ENCODE measurements around the gene FAM25A. TPM values are rescaled to one million over a fixed set of nuclear protein-coding genes. Genes with fewer than 3 reads are reported as not detected.
"Not testable (repeated sequence)": the region's sequence is repeated elsewhere in the genome, so short reads cannot be mapped to it uniquely, and the experiment has no call there.

Gene FAM25A
- total RNA-seq, 2 experiments from 2014 or later: not detected

GRCh38 chr10:87025285-87025958 lies 5.3 kb downstream of the FAM25A start:
- H3K4me1 Mint-ChIP-seq, H3K36me3 Mint-ChIP-seq, H3K4me3 Mint-ChIP-seq, DNase-seq, H3K27me3 Mint-ChIP-seq, H3K9me3 Mint-ChIP-seq, POLR2A ChIA-PET: not testable (repeated sequence)
- peak overlapping the region; percentile 4 for H3K27ac Mint-ChIP-seq
- ATAC-seq (ENCODE audit: low read depth): peak; percentile 63

GRCh38 chr10:87026747-87027508 lies 6.8 kb downstream of the FAM25A start:
- H3K9me3 Mint-ChIP-seq; H3K27ac Mint-ChIP-seq; POLR2A ChIA-PET; H3K36me3 Mint-ChIP-seq; H3K27me3 Mint-ChIP-seq; ATAC-seq (ENCODE audit: low read depth); H3K4me3 Mint-ChIP-seq; H3K4me1 Mint-ChIP-seq; DNase-seq: not testable (repeated sequence)

- H3K36me3 Mint-ChIP-seq; DNase-seq; H3K4me1 Mint-ChIP-seq; H3K4me3 Mint-ChIP-seq; H3K27me3 Mint-ChIP-seq; H3K27ac Mint-ChIP-seq; POLR2A ChIA-PET; ATAC-seq (ENCODE audit: low read depth); H3K9me3 Mint-ChIP-seq: not testable (repeated sequence)
Observed at GRCh38 chr10:87030419-87030818, 10.3 kb downstream of the FAM25A start.

- H3K36me3 Mint-ChIP-seq: no peaks in the 10 kb centered on the region
- ATAC-seq (ENCODE audit: low read depth): no peak
- no peaks in the 10 kb centered on the region for H3K9me3 Mint-ChIP-seq
Observed at GRCh38 chr10:87030912-87031635, 11.0 kb downstream of the FAM25A start.

GRCh38 chr10:87036623-87037022 lies 16.5 kb downstream of the FAM25A start:
- H3K27ac Mint-ChIP-seq: no peak overlapping the region
- DNase-seq (no peak), ATAC-seq (ENCODE audit: low read depth) (no peak)
- peaks cover 6% of the 10 kb centered on the region for H3K27me3 Mint-ChIP-seq
- peaks cover 3% of the 10 kb centered on the region for H3K36me3 Mint-ChIP-seq
- H3K4me3 Mint-ChIP-seq: no peak overlapping the region
- no peaks in the 10 kb centered on the region for H3K9me3 Mint-ChIP-seq
- POLR2A ChIA-PET: no interaction called here
- no peaks in the 10 kb centered on the region for H3K4me1 Mint-ChIP-seq

More at GRCh38 chr10:87030912-87031635, 11.0 kb downstream of the FAM25A start:
- POLR2A ChIA-PET: no interaction called here
- no peak for DNase-seq
- Mint-ChIP-seq H3K27me3 (peaks cover 7% of the 10 kb centered on the region), H3K4me1 (no peaks in the 10 kb centered on the region), H3K27ac (no peak overlapping the region), H3K4me3 (no peak overlapping the region)

GRCh38 chr10:87038286-87038717 lies 18.2 kb downstream of the FAM25A start:
- H3K36me3 Mint-ChIP-seq: peaks cover 6% of the 10 kb centered on the region
- H3K4me3 Mint-ChIP-seq: no peak overlapping the region
- DNase-seq (no peak), ATAC-seq (ENCODE audit: low read depth) (no peak)
- POLR2A ChIA-PET: no interaction called here
- H3K27ac Mint-ChIP-seq: no peak overlapping the region
- H3K9me3 Mint-ChIP-seq: no peaks in the 10 kb centered on the region
- H3K27me3 Mint-ChIP-seq: peaks cover 5% of the 10 kb centered on the region
- H3K4me1 Mint-ChIP-seq: no peaks in the 10 kb centered on the region

- no peak for ATAC-seq (ENCODE audit: low read depth)
- no peak overlapping the region for H3K27ac Mint-ChIP-seq
- DNase-seq: no peak
Observed at GRCh38 chr10:87038786-87039185, 18.7 kb downstream of the FAM25A start.

GRCh38 chr10:87043579-87043978 lies 23.5 kb downstream of the FAM25A start:
- H3K4me1 Mint-ChIP-seq; H3K27me3 Mint-ChIP-seq; ATAC-seq (ENCODE audit: low read depth); POLR2A ChIA-PET; H3K27ac Mint-ChIP-seq; H3K9me3 Mint-ChIP-seq; DNase-seq; H3K4me3 Mint-ChIP-seq: not testable (repeated sequence)
- H3K36me3 Mint-ChIP-seq: peaks cover 19% of the 10 kb centered on the region

More at GRCh38 chr10:87038786-87039185, 18.7 kb downstream of the FAM25A start:
- H3K4me3 Mint-ChIP-seq: no peak overlapping the region
- peaks cover 5% of the 10 kb centered on the region for H3K27me3 Mint-ChIP-seq
- no peaks in the 10 kb centered on the region for H3K4me1 Mint-ChIP-seq
- H3K9me3 Mint-ChIP-seq: no peaks in the 10 kb centered on the region
- POLR2A ChIA-PET: no interaction called here
- peaks cover 6% of the 10 kb centered on the region for H3K36me3 Mint-ChIP-seq

GRCh38 chr10:87045434-87045938 lies 25.4 kb downstream of the FAM25A start:
- no peaks in the 10 kb centered on the region for H3K9me3 Mint-ChIP-seq
- no peak overlapping the region for H3K4me3 Mint-ChIP-seq
- H3K27me3 Mint-ChIP-seq: no peaks in the 10 kb centered on the region
- H3K27ac Mint-ChIP-seq: no peak overlapping the region
- peaks cover 19% of the 10 kb centered on the region for H3K36me3 Mint-ChIP-seq
- POLR2A ChIA-PET: no interaction called here
- no peaks in the 10 kb centered on the region for H3K4me1 Mint-ChIP-seq
- DNase-seq (no peak), ATAC-seq (ENCODE audit: low read depth) (no peak)

- Mint-ChIP-seq H3K4me3 (no peak overlapping the region), H3K36me3 (peaks cover 8% of the 10 kb centered on the region), H3K4me1 (no peaks in the 10 kb centered on the region), H3K27me3 (no peaks in the 10 kb centered on the region), H3K9me3 (no peaks in the 10 kb centered on the region), H3K27ac (no peak overlapping the region)
- no peak for DNase-seq
- ATAC-seq (ENCODE audit: low read depth): no peak
- POLR2A ChIA-PET: no interaction called here
Observed at GRCh38 chr10:87053111-87053510, 33.0 kb downstream of the FAM25A start.

- Mint-ChIP-seq H3K4me3 (no peak overlapping the region), H3K36me3 (peaks cover 11% of the 10 kb centered on the region), H3K27ac (no peak overlapping the region), H3K9me3 (no peaks in the 10 kb centered on the region), H3K4me1 (no peaks in the 10 kb centered on the region), H3K27me3 (no peaks in the 10 kb centered on the region)
- POLR2A ChIA-PET: no interaction called here
- no peak for ATAC-seq (ENCODE audit: low read depth)
- DNase-seq: no peak
Observed at GRCh38 chr10:87053577-87054181, 33.6 kb downstream of the FAM25A start.

GRCh38 chr10:87054373-87055295 lies 34.5 kb downstream of the FAM25A start:
- DNase-seq (no peak), ATAC-seq (ENCODE audit: low read depth) (no peak)
- POLR2A ChIA-PET: no interaction called here
- Mint-ChIP-seq H3K27ac (no peak overlapping the region), H3K27me3 (no peaks in the 10 kb centered on the region), H3K9me3 (no peaks in the 10 kb centered on the region), H3K4me1 (no peaks in the 10 kb centered on the region), H3K4me3 (no peak overlapping the region), H3K36me3 (peaks cover 11% of the 10 kb centered on the region)
